Medulla oblongata (tissue), 1 donor: ENCODE data around the gene DHX34.
"Not testable (repeated sequence)": the region's sequence is repeated elsewhere in the genome, so short reads cannot be mapped to it uniquely, and the experiment has no call there.

Experiments
- DNase-seq: peaks from one replicate; pipeline ENCODE4 v3.0.0-alpha.2; 2015; ENCODE audit errors: extremely low spot score

Gene DHX34, protein sequence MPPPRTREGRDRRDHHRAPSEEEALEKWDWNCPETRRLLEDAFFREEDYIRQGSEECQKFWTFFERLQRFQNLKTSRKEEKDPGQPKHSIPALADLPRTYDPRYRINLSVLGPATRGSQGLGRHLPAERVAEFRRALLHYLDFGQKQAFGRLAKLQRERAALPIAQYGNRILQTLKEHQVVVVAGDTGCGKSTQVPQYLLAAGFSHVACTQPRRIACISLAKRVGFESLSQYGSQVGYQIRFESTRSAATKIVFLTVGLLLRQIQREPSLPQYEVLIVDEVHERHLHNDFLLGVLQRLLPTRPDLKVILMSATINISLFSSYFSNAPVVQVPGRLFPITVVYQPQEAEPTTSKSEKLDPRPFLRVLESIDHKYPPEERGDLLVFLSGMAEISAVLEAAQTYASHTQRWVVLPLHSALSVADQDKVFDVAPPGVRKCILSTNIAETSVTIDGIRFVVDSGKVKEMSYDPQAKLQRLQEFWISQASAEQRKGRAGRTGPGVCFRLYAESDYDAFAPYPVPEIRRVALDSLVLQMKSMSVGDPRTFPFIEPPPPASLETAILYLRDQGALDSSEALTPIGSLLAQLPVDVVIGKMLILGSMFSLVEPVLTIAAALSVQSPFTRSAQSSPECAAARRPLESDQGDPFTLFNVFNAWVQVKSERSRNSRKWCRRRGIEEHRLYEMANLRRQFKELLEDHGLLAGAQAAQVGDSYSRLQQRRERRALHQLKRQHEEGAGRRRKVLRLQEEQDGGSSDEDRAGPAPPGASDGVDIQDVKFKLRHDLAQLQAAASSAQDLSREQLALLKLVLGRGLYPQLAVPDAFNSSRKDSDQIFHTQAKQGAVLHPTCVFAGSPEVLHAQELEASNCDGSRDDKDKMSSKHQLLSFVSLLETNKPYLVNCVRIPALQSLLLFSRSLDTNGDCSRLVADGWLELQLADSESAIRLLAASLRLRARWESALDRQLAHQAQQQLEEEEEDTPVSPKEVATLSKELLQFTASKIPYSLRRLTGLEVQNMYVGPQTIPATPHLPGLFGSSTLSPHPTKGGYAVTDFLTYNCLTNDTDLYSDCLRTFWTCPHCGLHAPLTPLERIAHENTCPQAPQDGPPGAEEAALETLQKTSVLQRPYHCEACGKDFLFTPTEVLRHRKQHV

DNA sequence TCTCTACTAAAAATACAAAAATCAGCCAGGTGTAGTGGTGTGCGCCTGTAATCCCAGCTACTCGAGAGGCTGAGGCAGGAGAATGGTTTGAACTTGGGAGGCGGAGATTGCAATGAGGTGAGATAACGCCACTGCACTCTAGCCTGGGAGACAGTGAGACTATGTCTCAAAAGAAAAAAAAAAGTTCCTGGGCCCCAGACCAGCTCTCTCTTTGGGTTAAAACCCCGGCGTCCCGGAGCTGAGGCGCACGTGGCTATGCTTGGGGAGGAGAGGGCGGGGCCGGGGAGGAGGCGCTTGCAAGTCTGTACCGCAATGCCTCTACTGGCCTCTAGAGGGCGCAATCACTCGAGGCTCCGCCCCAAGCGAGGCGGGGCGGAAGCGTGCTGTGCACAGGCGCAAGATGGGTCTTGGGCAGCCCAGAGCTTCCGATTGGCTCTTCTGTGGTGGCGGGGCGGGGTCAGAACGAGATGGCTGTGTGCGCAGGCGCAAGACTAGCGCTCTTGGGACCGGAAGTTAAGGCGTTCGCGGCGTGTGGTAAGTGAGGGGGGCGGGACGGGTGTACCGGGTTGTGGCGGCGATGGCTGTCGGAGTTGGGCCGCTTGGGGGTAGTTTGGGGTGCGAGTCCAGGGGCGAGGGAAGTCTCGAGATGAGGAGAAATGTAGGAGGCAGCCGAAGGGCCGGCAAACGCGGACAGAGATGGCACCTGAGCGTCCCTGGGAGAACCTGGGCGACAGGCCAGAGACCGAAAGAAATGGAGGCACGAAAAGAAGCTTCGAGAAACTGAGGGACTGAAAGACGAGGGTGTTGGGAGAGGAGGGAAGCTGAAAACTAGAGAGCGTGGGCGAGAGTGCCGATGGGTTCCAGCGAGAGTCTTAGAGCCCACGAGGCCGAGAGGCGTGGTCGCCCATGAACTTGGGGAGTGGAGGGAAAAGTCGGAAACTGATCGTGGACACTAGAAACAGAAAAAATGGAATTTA is at the start of gene DHX34:
Gene DHX34 (plus strand): TSS at position 497 of the 977 bp plus-strand sequence. CDS start 3,716 bp downstream, outside the sequence.
- DNase-seq = peak; percentile 99

DNA sequence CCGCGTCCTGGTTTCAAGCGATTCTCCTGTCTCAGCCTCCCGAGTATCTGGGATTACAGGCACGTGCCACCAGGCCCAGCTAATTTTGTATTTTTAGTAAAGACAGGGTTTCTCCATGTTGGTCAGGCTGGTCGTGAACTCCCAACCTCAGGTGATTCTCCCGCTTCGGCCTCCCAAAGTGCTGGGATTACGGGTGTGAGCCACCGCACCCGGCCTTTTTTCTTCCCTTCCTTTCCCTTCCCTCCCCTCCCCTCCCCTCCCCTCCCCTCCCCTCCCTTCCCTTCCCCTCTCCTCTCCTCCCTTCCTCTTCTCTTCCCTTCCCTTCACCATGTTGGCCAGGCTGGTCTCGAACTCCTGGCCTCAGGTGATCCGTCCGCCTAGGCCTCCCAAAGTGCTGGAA is 48.2 kb upstream of the DHX34 start:
- DNase-seq = not testable (repeated sequence)

DNA sequence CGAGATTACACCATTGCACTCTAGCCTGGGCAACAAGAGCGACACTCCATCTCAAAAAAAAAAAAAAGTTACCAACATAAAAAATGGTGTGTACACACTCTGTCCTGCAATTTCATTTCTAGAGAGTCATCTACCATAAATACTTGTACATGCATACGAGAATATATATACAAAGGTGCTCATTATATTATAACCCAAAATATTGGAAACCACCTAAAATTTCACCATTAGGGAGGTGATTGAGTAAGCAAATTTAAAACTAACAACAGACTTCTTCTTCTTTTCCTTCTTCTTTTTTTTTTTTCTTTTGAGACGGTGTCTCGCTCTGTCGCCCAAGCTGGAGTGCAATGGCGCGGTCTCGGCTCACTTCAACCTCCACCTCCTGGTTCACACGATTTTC is 46.9 kb upstream of the DHX34 start:
- DNase-seq = no peak

DNA sequence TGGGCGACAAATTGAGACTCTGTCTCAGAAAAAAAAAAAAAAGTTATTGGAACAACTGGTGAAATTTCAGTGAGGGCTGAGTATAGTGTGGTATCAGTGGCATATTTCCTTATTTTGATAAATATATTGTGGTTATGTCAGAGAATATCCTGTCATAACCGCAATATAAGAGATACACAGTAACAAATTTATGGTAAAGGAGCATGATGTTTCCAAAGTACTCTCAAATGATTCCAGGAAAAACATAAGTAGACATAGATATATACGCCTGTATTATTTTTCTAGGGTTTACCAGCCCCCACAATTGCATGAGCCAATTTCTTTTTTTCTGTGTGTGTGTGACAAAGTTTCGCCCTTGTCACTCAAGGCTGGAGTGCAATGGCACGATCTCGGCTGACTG is 45.1 kb upstream of the DHX34 start:
- DNase-seq = no peak

DNA sequence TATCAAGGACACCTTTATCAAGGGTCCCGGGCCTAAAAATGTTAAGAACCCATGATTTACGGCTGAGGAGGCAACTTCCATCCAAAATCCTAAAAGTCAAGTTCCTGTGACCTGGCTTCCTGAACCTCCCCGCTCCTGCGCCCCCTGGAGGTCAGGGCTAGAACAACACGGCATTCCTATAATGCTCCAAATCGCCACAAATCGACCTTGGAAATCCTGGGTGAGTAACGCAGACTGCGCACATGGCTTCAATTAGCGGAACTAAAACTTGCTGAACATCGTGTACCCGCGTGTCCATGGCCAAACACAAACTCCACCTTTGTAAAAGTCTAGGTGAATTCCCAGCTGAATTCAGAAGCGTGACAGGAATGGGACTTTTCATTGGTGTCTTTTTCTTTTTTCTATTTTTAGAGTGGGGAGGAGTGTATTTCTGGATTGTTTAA is 43.8 kb upstream of the DHX34 start:
- peak; percentile 50 for DNase-seq

DNA sequence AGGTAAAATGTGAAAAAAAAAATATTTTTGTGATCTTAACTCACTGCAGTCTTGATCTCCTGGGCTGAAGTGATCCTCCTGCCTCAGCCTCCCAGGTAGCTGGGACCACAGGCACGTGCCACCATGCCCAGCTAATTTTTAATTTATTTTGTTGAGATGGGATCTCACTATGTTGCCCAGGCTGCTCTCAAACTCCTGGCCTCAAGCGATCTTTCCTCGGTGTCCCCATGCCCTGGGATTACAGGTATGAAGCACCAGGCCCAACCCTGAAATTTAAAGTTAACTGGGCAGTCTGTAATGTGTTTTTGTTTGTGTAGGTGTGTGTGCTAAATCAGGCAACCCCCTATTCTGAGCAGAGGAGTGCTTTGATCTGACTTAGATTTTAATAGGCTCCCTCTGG is 42.8 kb upstream of the DHX34 start:
- no peak for DNase-seq

DNA sequence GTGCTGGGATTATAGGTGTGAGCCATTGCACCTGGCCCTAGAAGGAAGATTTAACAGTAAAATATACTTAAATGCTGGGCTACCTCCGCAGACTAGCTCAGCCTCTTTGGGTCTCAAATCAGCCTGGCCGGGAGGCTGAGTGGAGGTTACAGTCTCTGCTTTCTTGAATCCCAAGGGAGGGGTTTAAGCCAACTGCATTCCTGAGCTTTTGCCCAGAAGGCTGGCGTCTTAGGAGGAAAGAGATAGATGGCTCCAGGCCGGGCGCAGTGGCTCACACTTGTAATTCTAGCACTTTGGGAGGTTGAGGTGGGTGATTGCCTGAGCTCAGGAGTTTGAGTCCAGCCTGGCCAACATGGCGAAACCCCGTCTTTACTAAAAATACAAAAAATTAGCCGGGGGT is 40.1 kb upstream of the DHX34 start:
- no peak for DNase-seq

DNA sequence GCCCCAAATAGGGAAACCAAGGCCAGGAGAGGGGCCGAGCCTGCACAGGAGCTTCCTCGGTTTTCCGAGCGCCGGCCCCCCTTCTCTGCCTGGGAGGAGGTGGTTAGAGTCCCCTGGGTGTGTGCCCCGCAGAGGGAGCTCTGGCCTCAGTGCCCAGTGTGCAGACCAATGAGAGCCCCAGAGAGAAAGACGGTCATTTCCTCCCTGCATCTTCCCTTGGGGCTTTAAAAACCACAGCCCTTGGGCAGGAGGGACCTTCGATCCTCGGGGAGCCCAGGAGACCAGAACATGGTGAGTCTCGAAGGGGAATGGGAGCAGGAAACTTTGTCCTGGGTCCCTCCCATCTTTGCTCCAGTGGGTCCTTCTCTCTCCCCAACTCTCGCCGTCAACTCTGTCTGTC is 39.5 kb upstream of the DHX34 start, which contains the start of gene C5AR1:
Gene C5AR1 (plus strand): TSS at position 254 of the 400 bp plus-strand sequence. CDS start 35 bp downstream, at position 289.
- peak; percentile 64 for DNase-seq

DNA sequence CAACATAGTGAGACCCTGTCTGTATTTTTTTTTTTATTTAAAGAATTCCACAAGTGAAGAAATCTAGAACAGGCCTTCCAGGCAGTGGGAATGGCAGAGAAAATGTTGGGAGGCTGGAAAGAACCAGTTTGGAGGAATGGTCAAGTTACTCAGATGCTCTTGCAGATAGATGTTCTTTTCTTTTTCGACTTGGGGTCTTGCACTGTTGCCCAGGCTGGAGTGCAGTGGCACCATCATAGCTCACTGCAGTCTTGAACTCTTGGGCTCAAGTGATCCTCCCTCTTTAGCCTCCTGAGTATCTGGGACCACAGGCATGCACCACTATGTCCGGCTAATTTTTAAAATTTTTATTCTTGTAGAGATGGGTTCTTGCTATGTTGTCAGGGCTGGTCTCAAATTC is 38.8 kb upstream of the DHX34 start:
- no peak for DNase-seq

DNA sequence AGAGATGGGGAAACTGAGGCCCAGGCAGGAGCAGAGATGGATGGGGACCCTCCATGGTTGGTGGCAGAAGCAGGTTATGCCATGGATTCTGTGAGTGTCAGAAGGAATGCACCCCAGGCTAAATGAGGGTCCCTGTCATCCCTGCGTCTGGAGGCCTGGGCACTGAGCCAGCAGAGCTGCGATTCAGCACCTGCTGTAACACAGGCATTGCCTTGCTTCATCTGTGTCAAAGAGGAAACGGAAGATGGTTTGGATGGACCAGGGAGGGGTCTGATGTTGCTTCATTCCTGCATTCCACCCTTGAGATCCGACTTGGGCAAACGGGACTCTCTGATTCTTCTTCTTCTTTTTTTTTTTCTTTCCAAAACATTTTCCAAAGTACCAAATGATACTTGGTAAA is 38.3 kb upstream of the DHX34 start:
- peak; percentile 24 for DNase-seq

DNA sequence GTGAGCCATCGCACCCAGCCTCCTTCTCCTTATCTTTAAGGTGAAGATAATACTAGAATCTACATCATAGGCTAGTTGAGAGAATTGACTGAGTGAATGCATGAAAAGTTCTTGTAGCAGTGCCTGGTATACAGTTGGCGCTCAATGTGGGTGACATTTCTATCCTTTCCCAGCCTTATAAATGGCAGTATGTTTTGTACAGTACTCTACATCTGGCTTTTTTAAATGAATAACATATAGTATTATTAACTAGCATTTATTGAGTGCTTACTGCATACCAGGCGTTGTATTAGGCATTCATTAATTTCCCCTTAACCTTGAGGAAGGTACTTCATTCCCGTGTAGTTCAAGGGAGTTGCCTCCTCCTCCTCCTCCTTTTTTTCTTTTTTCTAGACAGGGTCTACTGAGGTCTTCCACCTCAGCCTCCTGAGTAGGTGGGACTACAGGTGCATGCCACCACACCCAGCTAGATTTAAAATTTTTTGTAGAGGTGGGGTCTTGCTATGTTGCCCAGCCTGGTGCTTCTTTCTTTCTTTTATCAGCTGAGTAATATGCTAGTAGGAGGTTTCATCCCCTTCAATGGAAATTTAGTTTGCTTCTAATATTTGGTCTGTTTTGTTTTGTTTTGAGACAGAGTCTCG is 36.6 kb upstream of the DHX34 start:
- DNase-seq = no peak

DNA sequence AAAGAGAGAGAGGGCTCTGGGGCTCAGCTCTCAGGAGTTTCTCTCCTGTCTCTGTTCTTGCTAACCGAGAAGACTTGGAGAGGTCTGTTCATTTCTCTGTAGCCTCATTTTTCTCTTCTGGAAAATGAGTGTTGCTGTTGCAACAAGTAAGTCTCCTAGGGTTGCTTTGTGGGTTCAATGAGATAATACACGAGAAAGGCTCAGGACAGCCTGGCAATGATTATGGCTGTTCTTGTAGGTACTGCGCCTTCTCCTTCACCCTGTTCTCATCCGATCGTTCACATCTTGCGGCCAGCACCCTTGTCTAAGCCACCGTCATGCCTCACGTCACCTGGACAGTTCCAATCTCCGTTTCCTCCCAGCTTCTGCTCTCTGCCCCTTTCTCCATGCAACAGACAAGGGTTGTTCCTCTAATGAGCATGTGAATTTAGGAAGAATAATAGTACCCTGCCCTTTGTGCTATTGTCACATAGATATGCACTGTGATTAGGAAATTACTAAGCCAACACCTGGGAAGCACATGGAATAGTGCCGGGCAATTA is 35.3 kb upstream of the DHX34 start:
- DNase-seq = no peak

DNA sequence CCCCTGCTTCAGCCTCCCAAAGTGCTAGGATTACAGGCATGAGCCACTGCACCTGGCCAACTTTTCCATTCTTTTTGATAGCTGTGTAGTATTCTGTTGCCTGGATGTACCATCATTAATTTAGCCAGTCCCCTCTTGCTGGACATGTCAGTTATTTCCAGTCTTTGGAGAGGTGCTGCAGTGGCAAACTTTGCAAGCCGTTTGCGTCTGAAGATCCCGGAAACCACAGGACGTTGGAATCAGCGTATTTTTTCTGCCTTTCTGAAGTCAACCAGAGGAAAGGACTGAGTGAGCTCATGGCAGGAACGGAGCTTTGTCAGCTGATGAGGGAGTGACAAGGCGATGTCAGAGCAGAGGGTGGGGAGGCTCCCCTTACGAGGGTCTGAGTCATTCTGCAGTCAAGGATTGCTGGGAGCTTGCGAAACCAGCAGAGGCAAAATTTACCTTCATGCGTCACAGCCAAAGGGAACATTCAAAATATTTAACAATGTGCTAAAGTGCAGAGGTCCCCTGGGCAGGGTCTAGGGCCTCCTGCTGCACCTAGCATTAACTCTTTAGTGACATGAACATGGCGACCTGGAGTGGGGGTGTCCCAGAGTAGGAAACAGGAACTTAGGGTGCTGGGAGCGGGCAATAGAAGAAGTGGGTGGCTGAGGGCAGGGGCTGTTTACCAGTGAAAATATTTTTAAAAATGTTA is 33.8 kb upstream of the DHX34 start:
- peak; percentile 79 for DNase-seq

DNA sequence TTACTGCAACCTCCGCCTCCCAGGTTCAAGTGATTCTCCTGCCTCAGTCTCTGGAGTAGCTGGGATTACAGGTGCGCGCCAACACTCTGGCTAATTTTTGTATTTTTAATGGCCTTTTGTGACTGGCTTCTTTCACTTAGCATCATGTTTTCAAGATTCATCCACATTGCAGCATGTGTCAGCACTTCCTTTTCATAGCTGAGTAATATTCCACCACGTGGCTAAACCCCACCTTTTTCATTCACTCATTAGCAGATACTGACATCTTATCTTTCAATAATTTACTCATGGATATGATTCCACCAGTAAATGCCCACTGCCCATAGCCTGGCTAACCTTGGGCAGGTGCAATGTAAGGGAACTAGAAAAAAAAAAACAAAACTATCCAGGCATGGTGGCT is 32.6 kb upstream of the DHX34 start:
- DNase-seq = no peak

DNA sequence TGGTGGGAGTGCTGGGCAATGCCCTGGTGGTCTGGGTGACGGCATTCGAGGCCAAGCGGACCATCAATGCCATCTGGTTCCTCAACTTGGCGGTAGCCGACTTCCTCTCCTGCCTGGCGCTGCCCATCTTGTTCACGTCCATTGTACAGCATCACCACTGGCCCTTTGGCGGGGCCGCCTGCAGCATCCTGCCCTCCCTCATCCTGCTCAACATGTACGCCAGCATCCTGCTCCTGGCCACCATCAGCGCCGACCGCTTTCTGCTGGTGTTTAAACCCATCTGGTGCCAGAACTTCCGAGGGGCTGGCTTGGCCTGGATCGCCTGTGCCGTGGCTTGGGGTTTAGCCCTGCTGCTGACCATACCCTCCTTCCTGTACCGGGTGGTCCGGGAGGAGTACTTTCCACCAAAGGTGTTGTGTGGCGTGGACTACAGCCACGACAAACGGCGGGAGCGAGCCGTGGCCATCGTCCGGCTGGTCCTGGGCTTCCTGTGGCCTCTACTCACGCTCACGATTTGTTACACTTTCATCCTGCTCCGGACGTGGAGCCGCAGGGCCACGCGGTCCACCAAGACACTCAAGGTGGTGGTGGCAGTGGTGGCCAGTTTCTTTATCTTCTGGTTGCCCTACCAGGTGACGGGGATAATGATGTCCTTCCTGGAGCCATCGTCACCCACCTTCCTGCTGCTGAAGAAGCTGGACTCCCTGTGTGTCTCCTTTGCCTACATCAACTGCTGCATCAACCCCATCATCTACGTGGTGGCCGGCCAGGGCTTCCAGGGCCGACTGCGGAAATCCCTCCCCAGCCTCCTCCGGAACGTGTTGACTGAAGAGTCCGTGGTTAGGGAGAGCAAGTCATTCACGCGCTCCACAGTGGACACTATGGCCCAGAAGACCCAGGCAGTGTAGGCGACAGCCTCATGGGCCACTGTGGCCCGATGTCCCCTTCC is 28.9 kb upstream of the DHX34 start:
- DNase-seq = no peak

DNA sequence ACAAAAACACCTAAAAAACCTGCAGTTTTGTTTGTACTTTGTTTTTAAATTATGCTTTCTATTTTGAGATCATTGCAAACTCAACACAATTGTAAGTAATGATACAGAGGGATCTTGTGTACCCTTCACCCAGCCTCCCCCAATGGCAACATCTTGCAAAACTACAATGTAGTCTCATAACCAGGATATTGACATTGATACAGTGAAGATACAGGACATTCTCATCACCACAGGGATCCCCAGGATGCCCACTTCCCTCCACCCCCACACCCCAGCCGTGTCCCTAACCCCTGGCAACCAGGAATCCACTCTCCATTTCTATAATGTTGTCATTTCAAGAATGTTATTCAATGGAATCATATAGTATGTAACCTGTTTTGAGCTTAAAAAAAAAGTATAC is 27.5 kb upstream of the DHX34 start:
- no peak for DNase-seq

DNA sequence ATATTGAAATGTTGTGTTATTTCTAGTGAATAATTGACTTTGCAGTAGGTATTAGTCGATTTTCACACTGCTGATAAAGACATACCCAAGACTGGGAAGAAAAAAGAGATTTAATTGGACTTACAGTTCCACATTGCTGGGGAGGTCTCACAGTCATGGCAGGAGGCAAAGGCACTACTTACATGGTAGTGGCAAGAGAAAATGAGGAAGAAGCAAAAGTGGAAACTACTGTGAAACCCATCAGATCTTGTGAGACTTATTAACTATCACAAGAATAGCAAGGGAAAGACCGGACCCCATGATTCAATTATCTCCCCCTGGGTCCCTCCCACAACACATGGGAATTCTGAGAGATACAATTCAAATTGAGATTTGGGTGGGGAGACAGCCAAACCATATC is 27.1 kb upstream of the DHX34 start:
- DNase-seq = peak; percentile 63

DNA sequence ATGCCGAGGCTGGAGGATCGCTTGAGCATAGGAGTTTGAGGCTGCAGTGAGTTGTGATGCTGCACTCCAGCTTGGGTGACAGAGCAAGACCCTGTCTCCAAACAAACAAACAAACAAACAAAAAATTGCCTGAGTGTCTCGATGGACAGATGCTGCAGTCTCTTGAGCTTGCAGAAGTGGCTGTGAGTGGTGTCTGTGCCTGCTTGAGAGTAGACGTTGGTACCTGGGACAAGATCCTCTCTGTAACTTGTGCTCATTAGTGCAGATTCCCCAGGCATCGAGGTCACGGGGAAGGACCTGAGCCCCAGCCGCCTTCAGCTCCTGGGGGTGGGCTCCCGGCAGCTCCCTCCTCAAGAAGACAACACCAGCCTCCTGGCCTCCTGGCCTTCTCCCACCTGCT is 25.7 kb upstream of the DHX34 start:
- no peak for DNase-seq
